G401 (cell line): ENCODE measurements around the gene IKZF1. TPM values are rescaled to one million over a fixed set of nuclear protein-coding genes. Genes with fewer than 3 reads are reported as not detected.

Source experiments
- DNase-seq: peaks from one replicate; pipeline ENCODE4 v3.0.0-alpha.2; 2015; ENCODE audit warnings: low spot score
- in situ Hi-C: cut with HindIII; loops from 2 replicates; pipeline ENCODE4 v1.10.0; 2016; ENCODE audit warnings: low sequenced_read_pairs, mixed read lengths
- total RNA-seq: library from RNA; depleted of rRNA; stranded (reverse); fragments of >200 nt; shearing (Covaris generic); gene quantifications from 2 replicates; pipeline ENCODE4 v1.2.3, GENCODE V29; 2014

IKZF1 gene
- total RNA-seq, 1 experiment from 2014 or later, result not detected

GRCh38 chr7:50348469-50349162 is 44.1 kb downstream of the IKZF1 start:
- no peak for DNase-seq
- in situ Hi-C loops, result no loop called here

DNA sequence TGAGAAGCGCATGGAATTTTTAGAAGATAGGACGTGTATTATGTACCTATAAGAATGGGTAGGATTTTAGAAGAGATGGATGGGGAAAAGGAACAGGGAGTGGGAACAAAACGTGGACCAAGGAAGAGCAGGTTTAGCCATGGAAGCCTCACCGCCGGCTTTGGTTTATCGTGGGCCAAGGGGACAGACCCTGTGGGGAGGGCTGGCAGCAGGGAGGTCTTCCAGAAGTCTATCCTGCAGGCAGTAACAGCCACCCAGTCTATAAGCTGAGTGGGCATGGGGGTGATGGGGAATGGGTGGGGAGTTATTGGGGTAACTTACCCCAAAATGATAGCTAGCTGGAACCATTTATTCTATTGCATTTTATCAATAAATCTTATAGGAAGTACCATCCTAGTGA is 44.9 kb downstream of the IKZF1 start:
- in situ Hi-C loops, result no loop called here
- DNase-seq, result no peak

GRCh38 chr7:50349963-50350944 is 45.7 kb downstream of the IKZF1 start:
- no peak for DNase-seq
- in situ Hi-C loops, result no loop called here

GRCh38 chr7:50351267-50351666 is 46.8 kb downstream of the IKZF1 start:
- in situ Hi-C loops, result no loop called here
- no peak for DNase-seq

GRCh38 chr7:50352282-50352681 is 47.8 kb downstream of the IKZF1 start:
- no peak for DNase-seq
- in situ Hi-C loops, result no loop called here

DNA sequence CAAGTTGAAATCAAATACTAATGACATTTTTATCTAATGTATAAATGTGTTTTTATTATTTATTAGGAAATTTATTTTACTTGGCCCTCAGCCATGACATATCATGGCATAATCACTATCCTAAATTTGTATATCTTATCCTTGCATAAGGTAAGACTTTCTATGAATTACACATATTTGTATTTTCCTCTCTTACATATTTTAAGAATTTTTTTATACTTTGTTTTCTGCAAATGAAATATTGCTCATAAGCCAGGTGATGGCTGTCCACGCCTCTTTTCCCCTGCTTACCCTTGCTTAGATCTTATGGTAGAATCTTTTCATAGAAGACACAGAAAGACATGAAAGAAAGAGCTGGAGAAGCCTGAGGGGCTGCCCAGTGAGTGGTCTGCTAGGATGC is 48.2 kb downstream of the IKZF1 start:
- in situ Hi-C loops, result no loop called here
- DNase-seq, result no peak

DNA sequence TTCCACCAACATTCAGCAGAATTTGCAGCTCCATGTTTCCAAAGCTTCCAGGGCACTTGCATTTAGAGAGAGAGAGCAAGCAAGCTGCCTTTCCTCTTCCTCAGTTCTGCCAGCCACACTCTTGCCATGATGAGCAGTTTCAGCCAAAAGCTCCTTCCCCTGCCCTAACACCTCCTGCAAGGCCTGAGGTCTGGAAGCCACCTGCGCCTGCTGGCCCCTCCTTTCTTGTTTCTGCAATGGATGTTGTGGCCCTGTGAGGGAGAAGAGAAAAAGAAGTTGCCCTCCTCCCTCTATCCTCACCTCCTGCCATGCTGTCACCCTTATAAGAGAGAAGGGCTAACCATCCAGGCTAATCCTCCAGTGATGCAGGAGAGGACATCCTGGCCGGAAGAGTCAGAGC is 48.7 kb downstream of the IKZF1 start:
- DNase-seq, result no peak
- in situ Hi-C loops, result no loop called here

GRCh38 chr7:50353894-50354595 is 49.5 kb downstream of the IKZF1 start:
- in situ Hi-C loops, result no loop called here

DNA sequence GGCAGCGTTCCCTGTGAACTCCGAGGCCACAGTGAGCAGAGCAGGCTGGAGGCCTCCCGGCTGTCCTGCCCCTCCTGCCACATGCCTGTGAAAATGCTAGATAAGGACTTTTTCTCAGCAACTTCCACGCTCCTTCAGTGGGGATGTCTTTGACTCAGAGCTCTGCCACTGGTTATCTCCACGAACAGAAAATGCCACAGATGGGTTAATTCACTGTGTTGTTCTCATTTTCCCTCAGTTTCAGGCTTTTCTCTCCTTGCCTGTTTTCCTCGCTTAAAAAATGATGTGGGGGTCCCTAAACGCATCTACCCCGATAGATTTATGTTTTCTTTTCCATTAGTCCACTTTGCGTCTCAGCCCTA is 51.3 kb downstream of the IKZF1 start:
- in situ Hi-C loops, result no loop called here
- no peak for DNase-seq

More at GRCh38 chr7:50353894-50354595, 49.5 kb downstream of the IKZF1 start:
- DNase-seq, result no peak

DNA sequence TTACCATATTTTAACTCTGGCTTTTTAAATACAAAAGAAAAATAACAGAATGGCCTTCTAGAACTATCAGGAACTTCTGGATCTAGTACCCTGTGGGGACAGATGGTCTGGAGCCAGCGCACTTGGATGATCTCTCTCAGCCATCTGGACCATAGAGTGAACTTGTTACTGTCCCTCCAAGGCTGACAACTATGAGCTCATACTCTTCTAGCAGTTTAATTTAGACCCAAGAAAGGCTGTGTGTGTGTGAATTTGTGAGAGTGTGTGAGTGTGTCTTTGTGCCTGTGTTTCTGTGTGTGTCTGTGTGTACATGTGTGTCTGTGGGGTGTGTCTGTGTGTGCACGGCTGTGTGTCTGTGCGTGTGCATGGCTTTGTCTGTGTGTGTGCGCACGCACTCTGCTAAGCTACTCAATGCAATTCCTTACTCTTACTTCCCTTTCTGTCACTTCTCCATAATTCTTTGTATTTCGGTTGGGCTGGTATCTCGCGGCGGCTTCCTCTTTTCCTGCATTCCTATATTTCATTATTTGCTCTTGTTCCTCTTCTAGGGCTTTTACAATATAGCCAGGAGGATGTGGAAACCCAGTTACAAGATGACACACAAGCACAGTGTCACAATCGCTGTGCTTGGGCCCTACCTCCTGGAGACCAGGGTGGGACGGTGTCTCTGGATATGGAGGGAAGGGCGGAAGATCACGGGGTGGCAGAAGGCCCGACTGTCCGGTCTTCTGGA is 51.9 kb downstream of the IKZF1 start:
- DNase-seq, result peak; percentile 5
- in situ Hi-C loops, result no loop called here

GRCh38 chr7:50356945-50357268 is 52.4 kb downstream of the IKZF1 start:
- no peak for DNase-seq
- in situ Hi-C loops, result no loop called here

GRCh38 chr7:50357426-50357825 is 52.9 kb downstream of the IKZF1 start:
- in situ Hi-C loops, result no loop called here
- DNase-seq, result no peak

DNA sequence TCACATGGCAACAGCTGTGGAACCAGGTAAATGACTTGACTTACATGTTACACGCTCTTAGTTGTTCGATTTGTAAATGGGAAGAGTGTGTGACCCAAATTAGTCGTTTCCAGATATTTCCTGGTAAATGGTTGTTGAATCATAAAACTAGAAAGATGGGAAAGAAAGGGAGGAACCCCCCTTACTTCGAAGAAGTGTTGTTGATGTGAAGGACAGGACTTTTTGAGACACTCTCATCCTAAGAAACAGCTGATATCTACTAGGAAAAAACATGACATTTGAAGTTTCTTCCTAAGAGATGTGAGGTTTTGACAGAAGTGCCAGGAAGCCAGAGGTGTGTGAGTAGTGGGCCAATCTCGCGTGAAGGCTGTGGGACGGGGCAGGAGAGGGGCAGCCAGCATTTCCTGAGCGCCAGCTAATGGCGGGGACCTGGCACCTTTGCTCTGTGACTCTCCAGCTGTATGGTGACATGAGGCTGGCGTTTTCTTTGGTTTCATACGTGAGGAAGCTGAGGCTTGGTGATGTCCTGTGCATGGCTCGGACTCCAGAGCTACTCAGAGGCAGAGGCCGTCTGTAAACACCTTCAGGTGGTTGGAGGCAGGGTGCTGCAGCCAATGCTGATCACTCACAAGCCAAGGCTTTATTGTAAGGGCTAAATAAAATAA is 53.7 kb downstream of the IKZF1 start:
- in situ Hi-C loops, result no loop called here
- DNase-seq, result no peak

GRCh38 chr7:50358779-50359178 is 54.3 kb downstream of the IKZF1 start:
- no peak for DNase-seq
- in situ Hi-C loops, result no loop called here

DNA sequence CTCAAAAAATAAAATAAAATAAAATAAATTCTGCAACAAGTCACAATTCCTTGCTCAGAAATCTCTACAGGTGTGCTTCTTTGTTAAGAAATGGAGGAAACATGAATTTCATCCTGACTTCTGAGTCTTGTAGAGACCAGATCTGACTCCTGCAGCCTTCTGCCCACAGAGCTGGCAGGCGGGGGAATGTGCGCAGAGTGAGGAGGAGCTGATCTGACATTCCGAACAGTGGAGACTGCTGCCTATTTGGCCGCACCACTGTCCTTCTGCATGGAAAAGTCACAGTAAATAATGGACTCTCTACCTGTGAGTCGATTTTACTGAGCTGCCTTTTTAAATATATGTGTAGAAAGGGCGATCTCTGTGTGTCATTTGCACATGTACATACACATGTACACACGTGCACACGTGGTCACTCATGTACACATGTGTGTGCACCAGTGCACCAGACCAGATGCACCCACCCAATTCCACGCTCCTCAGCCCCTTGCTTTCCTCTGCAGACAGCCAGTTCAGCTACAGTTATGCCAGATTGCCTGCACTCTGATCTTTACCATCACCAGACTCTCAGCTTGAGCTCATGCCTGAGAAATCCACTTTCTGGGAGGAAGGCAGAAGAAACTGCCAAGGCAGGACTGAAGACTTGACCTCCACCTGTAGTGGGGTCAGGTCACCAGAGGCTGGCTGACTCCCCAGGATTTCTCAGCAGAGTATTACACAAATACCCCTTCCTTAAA is 54.9 kb downstream of the IKZF1 start:
- in situ Hi-C loops, result no loop called here
- no peak for DNase-seq

DNA sequence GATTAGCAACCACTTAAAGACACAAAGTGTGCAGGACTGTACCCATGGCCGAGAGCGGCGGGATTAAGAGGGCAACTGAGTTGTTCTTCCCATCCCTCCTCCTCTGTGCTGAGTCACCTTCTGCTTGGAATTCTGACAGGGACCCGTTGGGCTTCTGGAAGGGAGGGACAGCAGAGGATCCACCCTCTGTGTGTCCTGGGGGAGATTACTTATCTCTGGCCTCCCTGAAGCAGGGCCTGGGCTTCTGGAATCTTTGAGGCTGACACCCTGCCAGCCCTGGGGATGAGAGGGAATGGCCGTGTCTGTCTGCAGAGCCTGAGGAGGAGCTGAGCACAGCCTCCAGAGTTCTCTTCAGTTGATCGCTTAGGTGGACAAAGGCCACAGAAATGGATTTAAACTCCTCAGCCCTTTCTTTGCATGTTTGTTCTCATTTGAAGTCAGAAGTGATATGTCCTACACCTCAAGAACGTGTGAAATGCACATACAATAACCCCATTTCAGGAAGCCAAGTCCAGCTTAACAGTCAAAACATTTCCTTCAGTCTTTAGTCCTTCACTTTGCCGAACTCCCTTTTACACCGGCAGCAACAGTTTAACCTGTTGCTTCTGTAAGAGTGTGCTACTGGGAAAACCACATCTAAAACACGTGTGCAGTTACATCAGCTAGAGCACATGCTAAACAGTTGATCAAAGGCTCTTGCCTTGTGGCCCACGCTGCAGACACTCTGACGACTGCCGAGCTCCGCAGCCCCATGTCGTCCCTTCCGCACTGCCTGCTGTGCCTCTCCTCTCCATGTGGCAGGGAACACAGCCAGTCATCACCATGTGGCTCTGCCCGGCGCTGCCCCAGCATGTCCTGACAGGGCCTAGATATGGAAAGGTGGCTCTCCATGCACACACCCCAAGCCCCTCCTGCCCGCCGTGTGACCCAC is 55.7 kb downstream of the IKZF1 start:
- in situ Hi-C loops, result no loop called here
- DNase-seq, result no peak

DNA sequence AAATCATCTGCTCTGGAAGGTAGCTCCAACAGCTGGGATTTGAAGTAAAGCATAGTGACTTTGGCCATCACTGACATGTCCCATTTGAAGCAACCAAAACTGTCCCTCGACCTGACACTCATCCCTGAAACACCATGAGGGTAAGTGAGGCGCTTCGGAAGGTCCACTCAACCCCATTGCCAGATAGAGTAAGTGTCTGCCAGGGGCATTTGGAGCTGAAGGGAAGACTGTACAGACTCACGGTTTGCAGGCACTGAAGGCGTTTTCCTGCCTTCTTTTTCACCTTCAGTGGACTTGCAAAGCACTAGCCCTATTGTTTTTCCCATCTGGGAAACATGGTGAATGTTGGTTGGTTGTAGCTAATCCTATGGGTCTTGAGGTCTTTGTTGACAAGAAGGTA is 57.6 kb downstream of the IKZF1 start:
- DNase-seq, result no peak
- in situ Hi-C loops, result no loop called here
